ENCODE measurements around the gene RNF157.
"Not testable (repeated sequence)": the region's sequence is repeated elsewhere in the genome, so short reads cannot be mapped to it uniquely, and the experiment has no call there.

RNF157 gene

DNA sequence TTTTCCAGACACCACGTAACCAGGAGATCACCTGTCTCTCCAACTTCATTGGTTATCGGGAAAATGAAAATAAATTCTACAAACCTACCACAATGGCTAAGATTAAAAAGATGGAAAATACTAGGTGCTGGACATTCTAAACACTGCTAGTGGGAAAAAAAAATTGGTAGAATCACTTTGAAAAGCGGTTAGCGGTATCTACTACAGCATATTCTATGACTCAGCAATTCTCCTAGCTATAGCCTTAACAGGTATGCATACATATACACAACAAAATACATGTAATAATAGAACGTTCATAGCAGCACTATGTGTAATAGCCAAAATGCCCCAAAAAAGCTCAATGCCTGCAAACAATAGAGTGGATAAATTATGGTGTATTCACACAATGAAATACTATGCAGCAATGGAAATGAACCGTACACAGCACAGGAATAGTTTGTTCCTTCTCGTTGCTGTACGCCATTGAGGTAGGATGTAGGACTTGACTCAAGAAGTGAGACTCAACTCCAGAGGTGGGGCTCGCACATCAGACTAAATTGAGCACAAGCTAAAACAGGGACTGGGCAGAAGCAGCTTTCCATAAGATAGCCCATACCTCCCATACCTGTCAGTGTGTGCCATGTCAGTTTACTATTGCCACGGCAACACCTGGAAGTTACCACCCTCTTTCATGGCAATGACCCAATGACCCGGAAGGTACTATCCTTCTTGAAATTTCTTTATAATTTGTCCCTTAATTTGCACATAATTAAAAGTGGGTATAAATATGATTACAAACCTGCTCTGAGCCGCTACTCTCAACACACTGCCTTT lies 44.8 kb downstream of the RNF157 start:
- in situ Hi-C loops (cut with MboI; ENCODE audit: low sequenced_read_pairs): loop anchor here (10.0 kb wide), 1 partner anchor 69 kb away; the partner anchor contains the start of gene UBALD2

DNA sequence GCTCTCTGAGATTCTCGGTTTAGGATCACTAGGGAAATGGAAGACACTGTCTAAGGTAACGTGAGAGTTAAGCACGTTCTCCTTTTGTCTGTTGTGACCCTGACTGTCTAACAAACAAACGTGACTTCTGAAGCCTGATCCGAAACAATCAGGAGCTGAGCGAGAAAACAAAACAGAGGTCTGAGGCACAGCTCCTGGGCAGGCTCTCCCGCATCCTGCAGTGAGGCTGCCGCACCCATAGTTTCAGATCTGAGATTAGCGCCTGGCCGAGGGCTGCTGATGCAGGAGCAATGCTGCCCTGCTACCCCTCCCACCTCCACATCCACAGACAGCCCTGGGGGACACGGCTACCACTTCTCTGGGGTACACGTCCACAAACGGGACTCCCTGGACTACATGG lies 46.7 kb downstream of the RNF157 start:
- in situ Hi-C loops (cut with MboI; ENCODE audit: low sequenced_read_pairs): loop anchor here (10.0 kb wide), 1 partner anchor 71 kb away; the partner anchor contains the start of gene UBALD2

DNA sequence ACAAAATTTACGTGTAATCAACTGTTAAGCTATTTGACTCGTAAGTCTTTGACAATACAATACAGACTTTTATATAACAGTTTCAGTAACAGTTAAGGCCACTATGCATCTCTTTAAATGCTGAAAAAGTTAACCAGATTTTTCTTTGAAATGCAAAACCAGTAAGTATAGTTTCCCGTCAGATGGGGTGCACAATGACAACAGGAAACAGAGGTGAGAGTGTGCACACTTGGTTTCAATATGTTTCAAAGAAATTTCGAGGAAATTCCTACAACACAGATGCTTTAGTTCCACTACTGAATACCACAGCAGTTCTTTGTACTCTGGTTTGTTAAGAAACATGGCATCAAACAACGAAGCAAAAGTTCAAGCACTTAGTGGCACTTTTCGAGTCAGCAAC lies 48.4 kb downstream of the RNF157 start:
- in situ Hi-C loops (cut with MboI; ENCODE audit: low sequenced_read_pairs): loop anchor here (10.0 kb wide), 1 partner anchor 73 kb away; the partner anchor contains the start of gene UBALD2

DNA sequence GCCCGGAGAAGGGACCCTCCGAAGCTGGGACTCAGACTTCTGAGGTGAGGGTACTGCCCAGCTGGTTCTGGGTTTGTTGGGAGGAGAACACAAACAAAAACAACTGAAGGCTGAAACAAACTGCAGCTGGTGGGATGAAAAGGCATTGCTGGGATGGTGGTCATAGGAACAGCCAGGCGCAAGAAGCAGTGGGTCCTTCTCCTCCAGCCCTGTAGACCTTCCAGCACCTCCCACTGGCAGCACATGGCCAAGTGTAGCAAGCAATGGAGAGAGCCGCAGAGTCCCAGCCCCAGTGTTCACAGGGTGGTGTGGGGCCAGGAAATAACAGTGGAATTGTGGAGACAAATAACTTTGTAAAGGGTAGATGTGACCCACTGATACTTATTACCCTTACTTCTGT lies 50.6 kb downstream of the RNF157 start:
- in situ Hi-C loops (cut with MboI; ENCODE audit: low sequenced_read_pairs): loop anchor here (10.0 kb wide), 1 partner anchor 75 kb away; the partner anchor contains the start of gene UBALD2

DNA sequence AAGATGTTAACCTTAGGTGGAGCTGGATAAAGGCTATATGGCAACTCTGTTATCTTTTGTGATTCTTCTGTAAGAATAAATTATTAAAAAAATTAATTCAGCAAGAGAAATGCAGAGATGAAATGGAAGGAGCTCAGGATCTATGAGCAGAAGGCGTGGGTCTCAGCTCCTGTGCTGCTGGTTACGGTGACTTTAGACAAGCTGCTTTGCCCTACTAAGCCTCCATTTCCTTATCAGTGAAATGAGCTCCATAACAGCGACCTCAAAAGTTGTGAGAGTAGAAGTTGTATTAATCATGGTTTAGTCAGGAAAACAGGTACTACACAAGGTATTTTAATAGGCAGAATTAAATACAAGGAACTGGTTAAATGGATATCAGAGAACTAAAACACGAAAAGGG lies 51.0 kb downstream of the RNF157 start:
- in situ Hi-C loops (cut with MboI; ENCODE audit: low sequenced_read_pairs): no loop called here

DNA sequence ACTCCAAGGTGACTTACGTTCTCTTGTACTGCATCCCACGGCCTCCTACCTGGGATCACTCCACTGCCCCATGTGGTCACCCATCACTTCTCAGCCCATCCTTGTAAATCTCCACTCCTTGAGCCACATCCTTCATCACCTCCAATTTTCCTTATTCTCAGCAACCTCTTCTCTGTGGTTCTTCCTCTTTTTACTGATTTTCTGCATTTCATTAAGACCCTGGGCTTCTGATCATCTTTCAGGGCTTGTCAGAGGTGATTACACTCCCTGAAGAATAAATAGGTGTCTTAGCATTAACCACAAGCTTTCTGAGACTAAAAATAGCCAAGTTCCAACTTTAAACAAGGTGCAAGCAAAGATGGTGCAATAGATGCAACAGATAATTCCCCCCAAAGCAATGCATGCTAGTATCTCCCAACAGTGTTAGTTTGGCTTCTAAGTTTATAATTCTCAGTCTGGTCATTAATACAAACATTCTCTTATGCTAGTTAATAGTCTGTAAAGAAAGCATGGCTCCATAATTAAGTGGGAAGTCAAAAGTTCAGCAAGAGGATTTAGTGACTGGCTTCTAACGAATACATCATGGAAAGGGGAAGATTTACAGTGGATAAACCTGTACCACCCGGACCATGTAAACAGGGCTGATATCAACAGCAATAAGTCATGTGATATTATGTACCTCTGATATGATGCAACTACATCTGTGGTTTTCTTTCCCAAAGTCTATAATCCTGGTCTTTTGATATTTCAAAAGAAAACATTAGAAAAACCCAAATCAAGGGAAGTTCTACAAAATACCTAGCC lies 51.9 kb downstream of the RNF157 start:
- in situ Hi-C loops (cut with MboI; ENCODE audit: low sequenced_read_pairs): no loop called here

DNA sequence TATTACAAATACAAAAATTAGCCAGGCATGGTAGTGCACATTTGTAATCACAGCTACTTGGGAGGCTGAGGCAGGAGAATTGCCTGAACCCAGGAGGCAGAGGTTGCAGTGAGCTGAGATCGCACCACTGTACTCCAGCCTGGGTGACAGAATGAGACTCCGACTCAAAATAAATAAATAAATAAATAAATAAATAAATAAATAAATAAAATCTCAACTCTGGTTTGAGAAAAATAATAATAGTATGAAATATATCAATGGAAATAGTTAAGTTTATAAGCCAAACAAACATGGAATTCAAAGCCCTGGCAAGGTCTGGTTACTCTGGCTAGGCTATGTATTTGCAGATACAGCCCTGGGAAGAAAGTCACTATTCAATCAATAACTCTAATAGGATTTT lies 53.5 kb downstream of the RNF157 start:
- in situ Hi-C loops (cut with MboI; ENCODE audit: low sequenced_read_pairs): not testable (repeated sequence)

DNA sequence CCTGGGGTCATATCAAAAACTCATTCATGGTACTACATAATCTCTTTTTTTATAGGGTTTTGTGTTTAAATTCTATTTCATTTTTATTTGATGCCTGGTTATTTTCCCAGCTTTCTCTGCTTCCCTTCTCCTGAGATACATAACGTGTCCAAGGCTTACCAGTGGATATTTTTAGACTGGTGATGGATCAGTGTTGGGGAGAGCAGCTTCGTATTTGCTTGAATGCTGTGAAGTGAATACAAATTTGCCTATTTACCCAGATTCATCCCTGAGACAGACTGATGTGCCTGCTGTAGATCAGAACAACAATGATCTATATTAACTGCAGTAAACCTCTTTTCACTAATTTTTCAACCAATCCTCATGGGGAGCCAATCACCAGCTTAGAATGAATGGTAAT lies 56.0 kb downstream of the RNF157 start:
- in situ Hi-C loops (cut with MboI; ENCODE audit: low sequenced_read_pairs): no loop called here

DNA sequence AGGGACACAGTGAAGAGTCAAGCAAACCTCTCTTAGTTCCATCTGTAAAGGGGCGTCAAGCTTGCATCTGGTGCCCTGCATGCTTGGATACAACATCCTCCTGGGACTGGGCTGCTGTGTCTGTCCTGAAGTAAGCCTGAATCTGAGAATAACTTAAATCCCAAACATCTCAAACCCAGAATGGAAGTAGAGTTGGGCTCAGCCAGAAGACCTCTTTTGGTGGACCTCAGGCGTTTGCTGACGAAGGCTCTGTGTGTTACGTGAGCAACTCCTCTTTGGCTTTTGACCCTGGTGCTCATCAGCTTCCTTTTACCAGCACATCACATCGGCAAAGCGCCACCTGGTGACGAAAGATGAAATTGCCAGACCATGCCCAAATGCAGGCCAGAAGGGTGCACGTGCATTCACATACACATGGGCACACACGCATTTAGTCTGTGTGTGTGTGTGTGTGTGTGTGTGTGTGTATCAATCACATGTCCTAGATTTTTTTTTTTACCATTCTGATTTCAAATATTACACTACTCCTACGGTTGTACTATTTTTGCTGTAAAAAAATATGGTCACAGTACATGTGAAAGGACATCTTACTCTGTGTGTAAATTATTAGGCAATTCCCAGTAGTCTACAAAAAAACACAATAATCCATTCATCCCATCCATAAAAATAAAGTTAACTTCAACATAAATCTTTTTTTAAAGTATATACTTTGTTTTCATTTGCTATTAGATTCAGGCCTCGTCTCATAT lies 58.1 kb downstream of the RNF157 start:
- in situ Hi-C loops (cut with MboI; ENCODE audit: low sequenced_read_pairs): no loop called here

DNA sequence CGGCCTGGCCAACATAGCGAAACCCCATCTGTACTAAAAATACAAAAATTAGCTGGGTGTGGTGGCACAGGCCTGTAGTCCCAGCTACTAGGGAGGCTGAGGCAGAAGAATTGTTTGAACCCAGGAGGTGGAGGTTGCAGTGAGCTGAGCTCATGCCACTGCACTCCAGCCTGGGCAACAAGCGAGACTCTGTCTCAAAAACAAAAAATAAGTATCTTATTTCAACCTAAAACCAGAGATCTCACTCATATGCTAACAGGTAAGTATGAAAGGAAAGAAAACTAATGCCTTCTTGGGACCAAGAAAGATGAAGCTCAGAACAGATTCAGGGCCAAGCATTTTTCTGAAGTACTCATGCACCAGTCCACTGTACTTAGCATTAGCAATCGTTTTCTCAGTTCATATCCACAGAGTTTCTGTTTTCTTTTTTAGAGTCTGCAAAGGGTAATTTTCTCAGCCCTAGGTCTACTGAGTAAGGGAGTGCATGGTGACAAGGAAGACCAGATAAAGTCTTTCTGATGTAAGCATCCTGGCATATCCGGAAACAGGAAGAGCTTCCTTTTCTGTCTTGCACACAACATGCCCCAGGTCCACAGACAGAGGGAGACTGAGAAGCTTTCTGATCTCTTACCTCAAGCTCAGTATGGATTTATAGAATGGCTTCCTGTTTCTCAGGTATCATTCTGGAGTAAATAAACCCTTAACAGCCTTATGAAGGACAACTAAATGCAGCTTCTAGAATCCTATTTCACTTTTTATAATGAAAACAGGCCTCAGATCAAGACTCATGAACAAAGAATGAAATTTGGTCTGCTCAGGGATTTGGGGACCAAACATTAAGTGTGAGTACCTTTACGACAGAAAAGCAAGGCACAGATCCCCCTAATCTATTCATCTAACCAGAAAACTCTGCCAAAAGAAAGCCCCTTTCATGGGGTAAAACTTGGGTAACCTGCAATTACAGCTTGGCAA lies 60.5 kb downstream of the RNF157 start:
- in situ Hi-C loops (cut with MboI; ENCODE audit: low sequenced_read_pairs): no loop called here

DNA sequence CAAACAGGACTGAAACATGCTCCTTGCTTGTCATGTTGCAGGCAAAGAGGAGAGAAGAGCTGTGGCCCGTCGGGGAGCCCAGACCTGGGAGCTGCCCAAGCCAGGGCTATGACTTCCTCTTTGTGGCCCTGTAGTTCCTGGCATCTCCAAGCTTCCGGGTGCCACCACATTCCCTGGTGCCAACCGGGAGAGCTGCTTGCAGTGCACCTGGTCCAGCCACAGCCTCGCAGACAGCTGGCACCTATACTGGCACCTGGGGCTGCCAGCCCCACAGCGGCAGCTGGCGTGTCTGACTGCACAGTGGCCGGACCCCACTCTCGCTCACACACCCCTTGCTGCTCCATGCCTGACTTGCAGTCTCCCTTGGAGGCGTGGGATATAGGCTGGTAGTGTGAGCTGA lies 62.2 kb downstream of the RNF157 start:
- in situ Hi-C loops (cut with MboI; ENCODE audit: low sequenced_read_pairs): no loop called here

DNA sequence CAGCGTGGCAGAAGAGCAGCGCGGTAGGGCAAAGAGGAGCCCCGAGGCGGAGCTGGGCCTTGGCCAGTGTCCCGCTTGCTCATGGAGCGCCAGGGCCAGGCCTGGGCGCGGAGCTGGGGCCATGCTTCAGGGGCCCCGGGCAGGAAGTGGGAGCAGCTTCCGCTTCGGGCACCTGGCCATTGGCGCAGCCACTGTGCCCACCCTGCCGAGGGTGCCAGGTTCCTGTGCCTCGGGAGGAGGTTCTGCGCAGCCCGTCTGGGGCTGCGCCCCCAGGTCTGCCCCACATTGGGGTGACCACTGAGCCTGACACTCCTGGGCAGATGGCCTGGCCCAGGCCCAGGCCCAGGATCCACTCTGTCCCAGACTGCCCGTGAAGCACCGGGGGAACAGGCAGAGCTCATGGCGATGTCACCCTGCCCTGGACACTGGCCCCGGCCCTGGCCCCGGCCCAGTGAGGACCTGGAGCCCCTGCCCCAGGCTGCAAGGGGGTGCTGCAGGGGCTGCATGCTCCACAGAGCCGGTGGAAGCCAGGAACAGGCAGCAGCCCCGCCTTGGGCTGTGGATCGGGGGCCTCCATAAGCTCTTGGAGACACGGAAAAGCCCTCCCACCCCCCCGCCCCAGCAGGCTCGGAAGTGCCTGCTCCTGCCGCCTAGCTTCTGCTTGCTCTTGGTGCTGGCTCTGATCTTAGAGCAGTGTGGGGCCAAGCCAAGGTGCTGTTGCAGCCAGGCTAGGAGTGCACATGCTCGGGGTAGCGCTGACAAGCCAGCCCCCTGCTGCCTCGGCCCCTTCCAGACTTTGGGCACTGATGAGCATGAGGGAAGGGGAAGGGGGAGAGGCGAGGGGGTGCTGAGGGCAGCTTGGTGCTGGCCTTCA lies 63.4 kb downstream of the RNF157 start:
- in situ Hi-C loops (cut with MboI; ENCODE audit: low sequenced_read_pairs): no loop called here

DNA sequence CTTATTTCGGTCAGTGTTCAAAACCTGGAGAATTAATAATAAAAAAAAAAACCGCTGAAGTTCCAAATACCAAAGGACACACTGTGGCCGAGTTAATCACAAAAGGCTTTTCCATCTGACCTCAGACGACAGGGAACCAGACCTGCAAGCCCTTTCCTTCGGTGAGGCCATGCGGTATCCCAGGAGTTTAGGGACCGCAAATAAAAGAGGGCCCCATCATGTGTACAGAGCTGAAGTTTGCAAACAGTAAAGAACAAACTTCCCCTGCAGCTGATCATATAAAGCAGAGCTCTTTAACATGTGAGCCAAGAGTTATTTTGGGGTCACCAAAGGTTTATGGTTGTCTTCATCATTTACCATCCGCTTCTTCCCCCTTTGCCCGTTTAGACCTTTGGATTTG lies 66.3 kb downstream of the RNF157 start:
- in situ Hi-C loops (cut with MboI; ENCODE audit: low sequenced_read_pairs): no loop called here

DNA sequence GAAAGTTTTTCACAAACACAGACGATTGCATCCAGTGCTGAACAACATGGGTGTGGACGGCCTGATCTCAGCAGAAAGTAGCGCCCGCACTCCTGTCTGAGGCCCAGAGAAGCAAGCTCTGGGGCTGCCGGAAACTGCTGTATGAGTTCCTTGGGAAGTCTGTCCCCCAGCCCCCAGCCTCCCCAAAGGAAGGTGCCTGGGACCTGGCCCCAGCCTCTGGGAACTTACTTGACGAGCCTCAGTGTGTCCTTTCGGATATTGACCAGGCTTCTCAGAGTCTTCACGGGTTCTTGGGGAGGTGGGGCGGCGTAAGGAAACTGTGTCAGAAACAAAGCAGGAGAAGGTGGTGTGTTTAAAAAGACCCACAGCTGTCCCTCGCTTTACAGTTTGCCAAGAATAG lies 66.8 kb downstream of the RNF157 start:
- in situ Hi-C loops (cut with MboI; ENCODE audit: low sequenced_read_pairs): no loop called here

DNA sequence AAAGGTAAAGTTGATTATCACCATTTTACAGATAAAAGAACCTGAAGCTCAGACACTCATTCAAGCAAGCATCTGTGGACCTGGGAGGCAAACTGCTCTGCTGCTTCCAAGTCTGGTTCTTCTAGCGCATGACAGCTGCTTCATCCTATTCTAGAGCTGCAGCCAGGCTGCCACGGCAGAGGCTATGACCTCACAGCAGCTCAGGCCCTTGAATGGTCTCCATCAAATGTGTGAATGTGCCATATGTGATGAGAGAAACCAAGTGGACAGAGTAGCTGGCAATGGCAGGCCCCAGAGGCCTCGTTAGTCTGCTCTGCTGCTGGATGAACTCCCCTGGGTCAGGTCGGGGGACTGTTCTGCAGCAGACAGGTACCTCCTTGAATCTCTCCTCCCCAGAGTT lies 68.6 kb downstream of the RNF157 start:
- in situ Hi-C loops (cut with MboI; ENCODE audit: low sequenced_read_pairs): no loop called here

DNA sequence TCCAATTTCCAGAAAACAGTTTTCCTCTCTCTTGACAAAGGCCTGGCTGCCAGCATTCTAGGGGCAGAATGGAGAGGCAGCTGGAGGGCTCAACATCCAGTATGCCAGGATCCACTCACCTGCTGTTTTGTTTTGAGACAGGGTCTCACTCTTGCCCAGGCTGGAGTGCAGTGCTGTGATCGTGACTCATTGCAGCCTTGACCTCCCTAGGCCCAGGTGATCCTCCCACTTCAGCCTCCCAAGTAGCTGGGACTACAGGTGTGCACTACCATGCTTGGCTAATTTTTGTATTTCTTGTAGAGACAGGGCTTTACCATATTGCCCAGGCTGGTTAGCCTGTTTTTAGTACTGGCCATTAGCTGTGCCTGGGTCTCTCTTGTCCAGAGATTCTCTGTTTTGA lies 70.2 kb downstream of the RNF157 start:
- in situ Hi-C loops (cut with MboI; ENCODE audit: low sequenced_read_pairs): no loop called here

DNA sequence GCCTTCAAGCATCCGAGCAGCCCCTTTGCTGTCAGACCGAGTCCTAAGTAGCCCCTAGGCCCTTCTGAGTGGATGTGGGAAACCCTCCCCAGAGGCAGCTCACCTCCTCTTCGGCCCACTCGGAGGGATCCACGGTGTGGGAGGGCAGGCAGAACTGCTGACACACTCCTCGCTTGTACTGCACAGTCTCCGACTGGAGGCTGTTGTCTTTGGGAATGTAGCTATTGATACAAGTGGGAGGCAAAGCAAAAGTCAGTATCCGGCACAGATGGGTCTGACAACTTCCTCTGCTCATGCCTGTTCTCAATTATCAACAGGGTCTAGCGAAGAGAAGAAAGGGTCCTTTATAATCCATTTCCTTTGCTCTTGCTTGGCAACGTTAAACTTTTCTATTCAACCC lies 73.4 kb downstream of the RNF157 start:
- in situ Hi-C loops (cut with MboI; ENCODE audit: low sequenced_read_pairs): no loop called here

DNA sequence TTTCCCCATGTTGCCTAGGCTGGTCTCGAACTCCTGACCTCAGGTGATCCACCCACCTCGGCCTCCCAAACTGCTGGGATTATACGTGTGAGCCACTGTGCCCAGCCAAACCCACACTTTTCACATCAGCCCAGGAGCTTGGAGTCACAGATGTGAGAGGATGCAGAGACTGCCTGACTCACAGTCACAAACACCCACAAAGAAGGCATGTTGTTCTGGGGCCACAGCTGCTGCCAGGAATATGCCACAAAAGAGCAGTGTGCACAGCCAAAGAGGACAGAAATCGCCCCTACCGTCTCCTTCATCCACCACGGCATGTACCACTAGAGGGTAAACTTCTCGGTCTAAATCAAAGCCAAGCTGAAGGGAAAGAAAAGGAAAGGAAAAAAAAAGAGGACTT lies 74.1 kb downstream of the RNF157 start:
- in situ Hi-C loops (cut with MboI; ENCODE audit: low sequenced_read_pairs): no loop called here

DNA sequence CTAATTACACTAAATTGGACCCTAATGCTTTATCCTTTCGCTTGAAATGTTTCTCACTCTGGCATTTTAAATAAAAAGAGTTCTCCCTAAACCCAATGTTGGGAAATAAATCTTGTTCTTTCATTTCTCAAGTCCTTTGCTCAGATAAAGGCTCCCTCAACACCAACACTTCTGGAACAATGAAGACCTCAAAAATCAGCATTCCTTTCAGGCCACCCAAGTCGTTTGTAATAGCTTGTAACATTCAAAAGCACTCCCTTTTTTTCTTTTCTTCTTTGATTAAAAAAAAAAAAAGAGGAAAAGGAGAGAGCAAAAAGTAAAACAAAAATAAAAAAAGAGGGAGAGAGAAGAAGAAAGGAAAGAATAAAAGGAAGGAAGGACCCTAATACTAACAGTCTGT lies 76.0 kb downstream of the RNF157 start:
- in situ Hi-C loops (cut with MboI; ENCODE audit: low sequenced_read_pairs): no loop called here
